K562 (cell line): ENCODE data around the gene ST6GALNAC6.

ENCODE experiments used
- CHD1 ChIP-seq: fragments of 200-600 bp; sonication (generic); IDR thresholded peaks from one replicate; pipeline ENCODE4 v1.6.1; 2012; ENCODE audit warnings: mild to moderate bottlenecking, moderate library complexity, low read length, inconsistent platforms
- DIDO1 ChIP-seq: fragments of 450-650 bp; IDR thresholded peaks from 2 replicates; pipeline ENCODE4 v1.6.1; 2016; ENCODE audit warnings: low read depth, missing biosample characterization, missing genetic modification characterization
- RNF2 ChIP-seq: sonication (generic); IDR thresholded peaks from 2 replicates; pipeline ENCODE4 v1.6.1; 2016
- TEAD2 ChIP-seq: fragments of 450-650 bp; IDR thresholded peaks from 2 replicates; pipeline ENCODE4 v1.6.1; 2016; ENCODE audit warnings: missing genetic modification characterization, control low read depth, missing compliant biosample characterization
- USF2 ChIP-seq: sonication (generic); formaldehyde crosslinking; IDR thresholded peaks from 2 replicates; pipeline ENCODE4 v1.5.0; 2020; ENCODE audit warnings: missing genetic modification reagents
- TF ChIP-seq, protein P1 (sequence below), 3 experiments: IDR thresholded peaks in 2 of 3; conservative IDR thresholded peaks in 1 of 3; 2 replicates each; pipeline ENCODE4 v1.5.1; 2011 to 2012; ENCODE audit warnings: low read length in 3 of 3, mild to moderate bottlenecking in 3 of 3, control low read depth in 2 of 3, improper control_type of control experiment in 1 of 3, inconsistent platforms in 1 of 3, low read depth in 1 of 3, mixed read lengths in 1 of 3, moderate library complexity in 1 of 3; ENCODE audit not compliant: insufficient read depth in 2 of 3
- TF ChIP-seq, protein P2 (sequence below): sonication (generic); formaldehyde crosslinking; IDR thresholded peaks from 2 replicates; pipeline ENCODE4 v1.8.1; 2022; ENCODE audit warnings: missing genetic modification reagents
- TF ChIP-seq, protein P3 (sequence below): conservative IDR thresholded peaks from 2 replicates; pipeline ENCODE4 v1.6.1; 2011; ENCODE audit warnings: low read depth, mild to moderate bottlenecking, low read length; ENCODE audit not compliant: control insufficient read depth
- TF ChIP-seq, protein P4 (sequence below): fragments of 450-650 bp; formaldehyde crosslinking; IDR thresholded peaks from 2 replicates; pipeline ENCODE4 v1.4.0; 2022; ENCODE audit warnings: mild to moderate bottlenecking, moderate library complexity

DNA sequence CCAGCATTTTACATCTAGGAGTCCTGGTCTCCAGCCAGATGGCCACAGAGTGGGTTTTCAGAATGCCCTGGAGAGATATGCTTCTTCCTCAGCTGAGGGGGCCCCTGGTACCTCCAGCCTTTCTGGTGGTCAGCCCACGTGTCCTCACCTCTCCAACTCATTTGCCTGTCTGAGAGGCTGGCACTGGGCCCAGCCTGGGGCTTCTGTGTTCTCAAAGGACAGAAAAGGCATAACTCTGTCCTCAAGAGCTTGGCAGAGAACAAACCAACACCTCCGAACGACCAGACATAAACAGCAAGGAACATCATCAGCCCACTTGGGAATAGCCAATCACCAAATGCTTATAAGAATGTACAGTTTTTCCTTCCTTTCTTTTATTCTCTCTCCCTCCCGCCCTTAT is 62.1 kb downstream of the ST6GALNAC6 start:
- TF ChIP-seq USF2 (no peak), RNF2 (no peak), CHD1 (no peak), TEAD2 (no peak), DIDO1 (tag) (no peak)
- TF ChIP-seq, protein P1, sequence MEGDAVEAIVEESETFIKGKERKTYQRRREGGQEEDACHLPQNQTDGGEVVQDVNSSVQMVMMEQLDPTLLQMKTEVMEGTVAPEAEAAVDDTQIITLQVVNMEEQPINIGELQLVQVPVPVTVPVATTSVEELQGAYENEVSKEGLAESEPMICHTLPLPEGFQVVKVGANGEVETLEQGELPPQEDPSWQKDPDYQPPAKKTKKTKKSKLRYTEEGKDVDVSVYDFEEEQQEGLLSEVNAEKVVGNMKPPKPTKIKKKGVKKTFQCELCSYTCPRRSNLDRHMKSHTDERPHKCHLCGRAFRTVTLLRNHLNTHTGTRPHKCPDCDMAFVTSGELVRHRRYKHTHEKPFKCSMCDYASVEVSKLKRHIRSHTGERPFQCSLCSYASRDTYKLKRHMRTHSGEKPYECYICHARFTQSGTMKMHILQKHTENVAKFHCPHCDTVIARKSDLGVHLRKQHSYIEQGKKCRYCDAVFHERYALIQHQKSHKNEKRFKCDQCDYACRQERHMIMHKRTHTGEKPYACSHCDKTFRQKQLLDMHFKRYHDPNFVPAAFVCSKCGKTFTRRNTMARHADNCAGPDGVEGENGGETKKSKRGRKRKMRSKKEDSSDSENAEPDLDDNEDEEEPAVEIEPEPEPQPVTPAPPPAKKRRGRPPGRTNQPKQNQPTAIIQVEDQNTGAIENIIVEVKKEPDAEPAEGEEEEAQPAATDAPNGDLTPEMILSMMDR (IDR thresholded peaks at IDR 0.05 in 2 of 3, conservative IDR thresholded peaks at IDR 0.05 in 1 of 3; ENCODE audit: insufficient read depth in 2 of 3, low read depth in 1 of 3, low read length in 3 of 3) = no peak
- TF ChIP-seq, protein P2, sequence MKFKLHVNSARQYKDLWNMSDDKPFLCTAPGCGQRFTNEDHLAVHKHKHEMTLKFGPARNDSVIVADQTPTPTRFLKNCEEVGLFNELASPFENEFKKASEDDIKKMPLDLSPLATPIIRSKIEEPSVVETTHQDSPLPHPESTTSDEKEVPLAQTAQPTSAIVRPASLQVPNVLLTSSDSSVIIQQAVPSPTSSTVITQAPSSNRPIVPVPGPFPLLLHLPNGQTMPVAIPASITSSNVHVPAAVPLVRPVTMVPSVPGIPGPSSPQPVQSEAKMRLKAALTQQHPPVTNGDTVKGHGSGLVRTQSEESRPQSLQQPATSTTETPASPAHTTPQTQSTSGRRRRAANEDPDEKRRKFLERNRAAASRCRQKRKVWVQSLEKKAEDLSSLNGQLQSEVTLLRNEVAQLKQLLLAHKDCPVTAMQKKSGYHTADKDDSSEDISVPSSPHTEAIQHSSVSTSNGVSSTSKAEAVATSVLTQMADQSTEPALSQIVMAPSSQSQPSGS (CRISPR knock-in tag) = no peak
- TF ChIP-seq, protein P3, sequence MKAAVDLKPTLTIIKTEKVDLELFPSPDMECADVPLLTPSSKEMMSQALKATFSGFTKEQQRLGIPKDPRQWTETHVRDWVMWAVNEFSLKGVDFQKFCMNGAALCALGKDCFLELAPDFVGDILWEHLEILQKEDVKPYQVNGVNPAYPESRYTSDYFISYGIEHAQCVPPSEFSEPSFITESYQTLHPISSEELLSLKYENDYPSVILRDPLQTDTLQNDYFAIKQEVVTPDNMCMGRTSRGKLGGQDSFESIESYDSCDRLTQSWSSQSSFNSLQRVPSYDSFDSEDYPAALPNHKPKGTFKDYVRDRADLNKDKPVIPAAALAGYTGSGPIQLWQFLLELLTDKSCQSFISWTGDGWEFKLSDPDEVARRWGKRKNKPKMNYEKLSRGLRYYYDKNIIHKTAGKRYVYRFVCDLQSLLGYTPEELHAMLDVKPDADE = no peak
- TF ChIP-seq, protein P4, sequence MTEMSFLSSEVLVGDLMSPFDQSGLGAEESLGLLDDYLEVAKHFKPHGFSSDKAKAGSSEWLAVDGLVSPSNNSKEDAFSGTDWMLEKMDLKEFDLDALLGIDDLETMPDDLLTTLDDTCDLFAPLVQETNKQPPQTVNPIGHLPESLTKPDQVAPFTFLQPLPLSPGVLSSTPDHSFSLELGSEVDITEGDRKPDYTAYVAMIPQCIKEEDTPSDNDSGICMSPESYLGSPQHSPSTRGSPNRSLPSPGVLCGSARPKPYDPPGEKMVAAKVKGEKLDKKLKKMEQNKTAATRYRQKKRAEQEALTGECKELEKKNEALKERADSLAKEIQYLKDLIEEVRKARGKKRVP (CRISPR knock-in tag) = no peak
